ENCODE results near the gene AP5B1.

- TF ChIP-seq CTCF (conservative IDR thresholded peaks at IDR 0.05; ENCODE audit: low read depth, low read length): no peak
- TF ChIP-seq EZH2phosphoT487 (IDR thresholded peaks at IDR 0.05; ENCODE audit: borderline replicate concordance, low read length): no peak
Measured at GRCh38 chr11:65786008-65786785, 5.4 kb upstream of the AP5B1 start.
